Adrenal gland (tissue), 12 donors: ENCODE results near the gene TTLL1. TPM values are rescaled to one million over a fixed set of nuclear protein-coding genes. Genes with fewer than 3 reads are reported as not detected.

Source experiments
- DNase-seq, 7 donors: peaks; one replicate each; pipeline ENCODE4 v3.0.0-alpha.2; 2019 to 2020
- H3K27ac ChIP-seq, 5 donors: fragments of 200-600 bp; sonication (generic) in 4 of 5; 1 replicate in 3 of 5; 2 replicates in 2 of 5; pipeline versions ENCODE4 v1.5.1 to v1.8.0; 2016 to 2020; ENCODE audit warnings: mild to moderate bottlenecking in 1 of 5
- H3K27me3 ChIP-seq: fragments of 200-600 bp; 2 replicates; pipeline ENCODE4 v1.8.0; 2021
- H3K36me3 ChIP-seq, 2 donors: fragments of 200-600 bp; replicated peaks in 1 of 2; 1 replicate in 1 of 2; 2 replicates in 1 of 2; pipeline versions ENCODE4 v1.5.1 to v1.8.0; 2018 to 2022
- H3K4me1 ChIP-seq, 2 donors: fragments of 200-600 bp; replicated peaks in 1 of 2; 1 replicate in 1 of 2; 2 replicates in 1 of 2; pipeline versions ENCODE4 v1.5.1 to v1.8.0; 2018 to 2021
- H3K4me3 ChIP-seq, 4 donors: fragments of 200-600 bp; sonication (generic) in 3 of 4; one replicate each; pipeline ENCODE4 v1.5.1; 2016 to 2018
- H3K9me3 ChIP-seq, 3 donors: fragments of 200-600 bp; sonication (generic) in 1 of 3; replicated peaks in 1 of 3; 1 replicate in 2 of 3; 2 replicates in 1 of 3; pipeline versions ENCODE4 v1.5.1 to v1.8.0; 2016 to 2021
- CTCF ChIP-seq, 6 experiments: fragments of 450-650 bp in 4 of 6; fragments of 200-600 bp in 2 of 6; sonication (generic) in 1 of 6; IDR thresholded peaks; 1 replicate in 5 of 6; 2 replicates in 1 of 6; pipeline versions ENCODE4 v1.5.1 to v1.8.0; 2016 to 2021; ENCODE audit warnings: antibody characterized with exemption in 6 of 6, mild to moderate bottlenecking in 2 of 6, moderate library complexity in 1 of 6
- POLR2A ChIP-seq, 2 donors: fragments of 450-650 bp; IDR thresholded peaks; one replicate each; pipeline ENCODE4 v1.6.1; 2017; ENCODE audit warnings: antibody characterized with exemption in 2 of 2, mild to moderate bottlenecking in 2 of 2, moderate library complexity in 1 of 2
- WGBS, 4 donors: extraction: QIAGEN DNeasy Blood & Tissue Kit in 2 of 4; methylation state at CpG; one replicate each; pipeline versions ENCODE4 v1.1.5 to v1.1.7; 2013 to 2017; 5-methylcytosine and 5-hydroxymethylcytosine counted together
- intact Hi-C, 2 donors: fragments of 100-400 bp; cut with DNase I; formaldehyde crosslinking; loops; one replicate each; pipeline versions ENCODE4 v1.14.1 to v1.15.0; 2022 to 2023
- polyA plus RNA-seq, 3 donors: library from polyadenylated mRNA; stranded (reverse); fragments of 200-250 nt in 2 of 3; fragments of 350-450 nt in 1 of 3; fragmentation: Illumina TruSeq in 1 of 3; extraction: RNeasy Lipid Tissue Mini Kit (QIAGEN cat#74804) in 1 of 3; gene quantifications; one replicate each; pipeline ENCODE4 v1.2.3, GENCODE V29; 2013 to 2014
- total RNA-seq, 9 donors: library from RNA; depleted of rRNA in 4 of 9; stranded (reverse); fragments of >200 nt in 4 of 9; fragments of 120-200 nt in 1 of 9; fragmentation: NEBNext Ultra II Directional in 1 of 9; extraction: Animal tissue kit (Norgen Biotek cat#: 25700) in 1 of 9; gene quantifications; one replicate each; pipeline versions ENCODE4 v1.1.0 to v1.2.4, GENCODE V29; 2013 to 2023
- donor health status: healthy with polysubstance abuse.
- donor health status: Bipolar disorder and iron deficiency.
- donor health status: DM: yes; HTN: yes; CAD: no.
- donor health status: DM: no; HTN: no; CAD: no.
- donor health status: DM: no; HTN: no; CAD: no.
- donor health status: DM: yes; HTN: yes; CAD: no.

Gene TTLL1
- total and polyA plus RNA-seq, 12 donors: 5.0 to 14.1 (median 8.3) TPM

- H3K9me3 ChIP-seq: no peaks in the 10 kb centered on the region
- peaks cover 13 to 18% of the 10 kb centered on the region in 2 donors for H3K4me1 ChIP-seq
- intact Hi-C loops: no loop called here
- no peak overlapping the region for H3K4me3 ChIP-seq
- no peak overlapping the region for H3K27ac ChIP-seq
- WGBS, 4 donors: 69 to 76% (median 71%) methylated on average over 3 to 5 of the region's 5 CpGs
- DNase-seq: no peak
- TF ChIP-seq CTCF (IDR thresholded peaks at IDR 0.05) (no peak), POLR2A (IDR thresholded peaks at IDR 0.05) (no peak)
- H3K36me3 ChIP-seq: no peaks in the 10 kb centered on the region
- no peaks in the 10 kb centered on the region for H3K27me3 ChIP-seq
Observed at GRCh38 chr22:43114958-43115357, 25.8 kb upstream of the TTLL1 start.

GRCh38 chr22:43113526-43114251 is 24.5 kb upstream of the TTLL1 start:
- Histone ChIP-seq H3K27ac (no peak overlapping the region), H3K9me3 (no peaks in the 10 kb centered on the region), H3K4me1 (peaks cover 13 to 18% of the 10 kb centered on the region in 2 donors), H3K27me3 (no peaks in the 10 kb centered on the region), H3K36me3 (no peaks in the 10 kb centered on the region), H3K4me3 (no peak overlapping the region)
- no peak for TF ChIP-seq CTCF (IDR thresholded peaks at IDR 0.05)
- TF ChIP-seq POLR2A (IDR thresholded peaks at IDR 0.05): no peak
- WGBS, 4 donors: 59 to 72% (median 66%) methylated on average over 10 to 13 of the region's 13 CpGs
- intact Hi-C loops: no loop called here
- no peak for DNase-seq

GRCh38 chr22:43110927-43111623 is 21.9 kb upstream of the TTLL1 start:
- peak overlapping the region in 1 of 5 donors; percentile 20 for H3K27ac ChIP-seq
- H3K36me3 ChIP-seq: no peaks in the 10 kb centered on the region
- peaks cover 13 to 18% of the 10 kb centered on the region in 2 donors for H3K4me1 ChIP-seq
- DNase-seq: peak in 4 of 7 donors; percentile 40 to 49 (median 41)
- TF ChIP-seq CTCF (IDR thresholded peaks at IDR 0.05): no peak
- no peak for TF ChIP-seq POLR2A (IDR thresholded peaks at IDR 0.05)
- 3 to 10% (median 4%) methylated on average over 23 to 86 of the region's 86 CpGs for WGBS, 4 donors
- no peaks in the 10 kb centered on the region for H3K9me3 ChIP-seq
- peak overlapping the region in 2 of 4 donors; percentile 59 to 62 for H3K4me3 ChIP-seq
- no peaks in the 10 kb centered on the region for H3K27me3 ChIP-seq
- intact Hi-C loops: no loop called here

GRCh38 chr22:43110444-43110926 is 21.3 kb upstream of the TTLL1 start, which contains the start of gene BIK:
BIK (plus strand) TSS chr22:43110750; CDS start chr22:43124023, 13,273 bp downstream.
- 0 to 1% (median 0%) methylated on average over 20 to 49 of the region's 49 CpGs for WGBS, 4 donors
- Histone ChIP-seq H3K27ac (peak within 1 kb of the TSS in 1 of 5 donors; percentile 20), H3K36me3 (no peaks in the 10 kb centered on the region), H3K27me3 (no peaks in the 10 kb centered on the region), H3K4me3 (peak within 1 kb of the TSS in 2 of 4 donors; percentile 59 to 62), H3K9me3 (no peaks in the 10 kb centered on the region), H3K4me1 (peaks cover 13 to 18% of the 10 kb centered on the region in 2 donors)
- TF ChIP-seq CTCF (IDR thresholded peaks at IDR 0.05) (peak in 2 of 6 experiments; percentile 17 to 23), POLR2A (IDR thresholded peaks at IDR 0.05) (no peak)
- DNase-seq: peak; percentile 56 to 78 (median 60)
- intact Hi-C loops: no loop called here
